ENCODE measurements around the gene PDZRN4. TPM values are rescaled to one million over a fixed set of nuclear protein-coding genes. Genes with fewer than 3 reads are reported as not detected.
"Not testable (repeated sequence)": the region's sequence is repeated elsewhere in the genome, so short reads cannot be mapped to it uniquely, and the experiment has no call there.

Gene PDZRN4
- total and polyA plus RNA-seq, 2 donors, result 11.5 to 26.5 TPM

DNA sequence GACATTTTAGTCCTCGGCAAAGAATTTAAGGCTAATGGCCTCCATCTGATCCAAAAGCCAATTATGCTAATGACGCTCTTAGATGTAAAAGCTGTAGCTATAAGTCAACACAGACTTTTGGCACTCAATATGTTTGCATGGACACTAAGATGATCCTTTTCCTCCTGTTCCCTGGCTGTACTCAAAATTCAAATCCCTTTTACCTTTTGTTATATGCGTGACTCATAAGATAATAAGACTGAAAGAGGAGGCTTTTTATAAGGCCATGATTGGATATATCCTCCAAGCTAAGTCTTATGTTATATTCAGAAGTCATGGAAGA is 89.8 kb downstream of the PDZRN4 start:
- no peak for DNase-seq (ENCODE audit: extremely low spot score)
- WGBS, result 96% methylated on average over 3 of the region's 3 CpGs
- no peak overlapping the region for H3K4me3 ChIP-seq (ENCODE audit: low read depth, low read length)
- H3K36me3 ChIP-seq (ENCODE audit: insufficient read depth), result no peaks in the 10 kb centered on the region
- no peaks in the 10 kb centered on the region for H3K4me1 ChIP-seq (ENCODE audit: insufficient read depth)
- no peak overlapping the region for H3K27ac ChIP-seq (ENCODE audit: low read depth)

DNA sequence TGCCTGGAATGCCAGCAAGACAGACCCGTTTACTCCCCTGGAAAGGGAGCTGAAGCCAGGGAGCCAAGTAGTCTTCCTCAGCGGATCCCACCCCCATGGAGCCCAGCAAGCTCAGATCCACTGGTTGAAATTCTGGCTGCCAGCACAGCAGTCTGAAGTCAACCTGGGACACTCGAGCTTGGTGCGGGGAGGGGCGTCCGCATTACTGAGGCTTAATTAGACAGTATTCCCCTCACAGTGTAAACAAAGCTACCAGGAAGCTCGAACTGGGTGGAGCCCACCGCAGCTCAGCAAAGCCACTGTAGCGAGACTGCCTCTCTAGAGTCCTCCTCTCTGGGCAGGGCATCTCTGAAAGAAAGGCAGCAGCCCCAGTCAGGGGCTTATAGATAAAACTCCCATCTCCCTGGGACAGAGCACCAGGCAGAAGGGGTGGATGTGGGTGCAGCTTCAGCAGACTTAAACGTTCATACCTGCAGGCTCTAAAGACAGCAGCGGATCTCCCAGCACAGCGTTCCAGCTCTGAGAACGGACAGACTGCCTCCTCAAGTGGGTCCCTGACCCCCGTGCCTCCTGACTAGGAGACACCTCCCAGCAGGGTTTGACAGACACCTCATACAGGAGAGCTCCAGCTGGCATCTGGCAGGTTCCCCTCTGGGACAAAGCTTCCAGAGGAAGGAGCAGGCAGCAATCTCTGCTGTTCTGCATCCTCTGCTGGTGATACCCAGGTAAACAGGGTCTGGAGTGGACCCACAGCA is 92.4 kb downstream of the PDZRN4 start:
- not testable (repeated sequence) for H3K27ac ChIP-seq (ENCODE audit: low read depth); H3K4me1 ChIP-seq (ENCODE audit: insufficient read depth); DNase-seq (ENCODE audit: extremely low spot score); H3K4me3 ChIP-seq (ENCODE audit: low read depth, low read length); H3K36me3 ChIP-seq (ENCODE audit: insufficient read depth)
- 82% methylated on average over 14 of the region's 14 CpGs for WGBS

DNA sequence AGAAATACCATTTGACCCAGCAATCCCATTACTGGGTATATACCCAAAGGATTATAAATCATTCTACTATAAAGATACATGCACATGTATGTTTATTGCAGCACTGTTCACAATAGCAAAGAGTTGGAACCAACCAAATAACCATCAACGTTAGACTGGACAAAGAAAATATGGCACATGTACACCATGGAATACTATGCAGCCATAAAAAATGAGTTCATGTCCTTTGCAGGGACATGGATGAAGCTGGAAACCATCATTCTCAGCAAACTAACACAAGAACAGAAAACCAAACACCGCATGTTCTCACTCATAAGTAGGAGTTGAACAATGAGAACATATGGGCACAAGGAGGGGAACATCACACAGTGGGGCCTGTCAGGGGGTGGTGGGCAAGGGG is 97.3 kb downstream of the PDZRN4 start:
- not testable (repeated sequence) for H3K36me3 ChIP-seq (ENCODE audit: insufficient read depth); DNase-seq (ENCODE audit: extremely low spot score); H3K27ac ChIP-seq (ENCODE audit: low read depth); H3K4me3 ChIP-seq (ENCODE audit: low read depth, low read length); H3K4me1 ChIP-seq (ENCODE audit: insufficient read depth)
- WGBS, result 62% methylated on average over 2 of the region's 2 CpGs

DNA sequence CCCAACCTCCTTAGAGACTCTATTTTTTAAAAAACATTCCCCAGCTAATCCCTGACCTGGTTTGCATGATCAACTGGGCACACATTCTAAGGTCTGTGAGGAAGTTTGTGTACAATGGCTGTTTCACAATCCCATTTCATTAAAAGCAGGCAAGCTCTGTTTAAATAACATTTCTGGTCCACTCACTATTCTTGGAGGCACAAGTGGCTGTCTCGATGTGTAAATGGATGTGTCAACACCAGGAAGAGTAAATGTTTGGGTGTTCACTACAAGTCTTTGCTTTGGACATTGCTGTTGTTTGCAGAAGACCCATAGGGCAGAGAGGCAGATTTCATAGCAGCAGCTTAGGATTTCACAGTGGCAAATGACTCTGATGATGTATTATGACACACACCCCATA is 98.3 kb downstream of the PDZRN4 start:
- WGBS, result 26% methylated on average over 1 of the region's 1 CpG
- Histone ChIP-seq H3K36me3 (ENCODE audit: insufficient read depth) (no peaks in the 10 kb centered on the region), H3K4me1 (ENCODE audit: insufficient read depth) (no peaks in the 10 kb centered on the region), H3K27ac (ENCODE audit: low read depth) (no peak overlapping the region), H3K4me3 (ENCODE audit: low read depth, low read length) (no peak overlapping the region)
- DNase-seq (ENCODE audit: extremely low spot score), result no peak

DNA sequence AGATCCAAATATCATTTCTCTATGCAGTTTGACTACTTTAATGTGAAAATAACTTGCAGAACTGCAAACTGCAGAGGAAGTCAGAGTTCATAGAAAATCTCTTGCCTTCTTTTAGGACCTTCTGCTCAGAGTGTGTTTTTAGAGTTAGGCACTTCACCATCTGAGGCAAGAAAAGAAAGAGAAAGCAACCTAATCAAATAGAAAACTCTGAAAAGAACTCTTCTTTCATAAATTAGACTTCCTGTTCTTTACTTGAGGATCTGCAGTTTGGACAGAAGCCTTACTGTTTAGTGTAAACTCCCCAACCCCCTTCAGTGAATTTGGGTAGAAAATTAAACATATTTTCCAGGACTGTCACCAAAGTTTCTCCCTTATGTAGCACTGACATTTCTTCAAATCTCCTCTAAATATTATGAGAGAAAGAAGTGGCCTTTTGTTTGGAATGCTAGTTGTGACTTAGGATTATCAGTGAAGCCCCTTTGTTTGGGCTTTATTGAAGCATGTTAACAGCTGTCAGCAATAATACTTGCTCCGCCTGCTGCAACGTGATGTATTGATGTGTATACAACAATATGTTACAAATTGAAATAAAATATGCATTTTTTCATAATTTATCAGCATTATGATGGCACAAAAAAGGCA is 99.5 kb downstream of the PDZRN4 start:
- WGBS, result 62% methylated on average over 2 of the region's 2 CpGs
- no peak overlapping the region for H3K27ac ChIP-seq (ENCODE audit: low read depth)
- DNase-seq (ENCODE audit: extremely low spot score), result no peak

DNA sequence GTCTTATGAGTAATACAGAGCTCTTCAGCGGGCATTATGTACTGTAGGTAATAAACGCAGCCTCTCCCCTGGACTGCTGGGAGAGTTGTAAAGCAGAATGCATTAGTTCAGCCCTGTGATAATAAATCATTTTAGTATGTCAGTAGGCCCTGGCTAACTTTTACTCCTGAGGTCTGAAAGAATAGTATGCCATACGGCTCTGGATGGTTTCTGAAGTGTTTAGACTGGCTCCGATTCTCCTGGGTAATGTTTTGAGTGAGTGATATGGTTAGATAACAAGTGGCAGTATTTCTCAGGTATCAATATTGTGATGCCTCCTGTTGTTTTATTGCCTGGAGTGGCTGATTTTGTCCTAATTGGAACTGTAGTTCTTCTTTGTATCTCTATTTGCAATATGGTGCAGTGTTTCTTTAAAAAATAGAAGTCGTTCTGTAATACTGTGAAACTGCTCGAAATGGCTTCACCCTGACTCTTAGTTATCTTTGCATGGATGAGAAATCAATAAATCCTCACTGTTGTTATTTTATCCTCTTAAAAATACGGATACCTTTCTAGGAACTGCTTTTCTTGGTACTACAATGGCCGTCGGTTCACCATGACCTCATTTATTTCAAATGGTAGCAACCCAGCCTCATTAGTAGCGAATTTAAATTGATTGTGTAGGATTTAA is 100.2 kb downstream of the PDZRN4 start:
- Histone ChIP-seq H3K36me3 (ENCODE audit: insufficient read depth) (no peaks in the 10 kb centered on the region), H3K4me3 (ENCODE audit: low read depth, low read length) (no peak overlapping the region), H3K27ac (ENCODE audit: low read depth) (no peak overlapping the region), H3K4me1 (ENCODE audit: insufficient read depth) (no peaks in the 10 kb centered on the region)
- no peak for DNase-seq (ENCODE audit: extremely low spot score)
- 73% methylated on average over 10 of the region's 10 CpGs for WGBS

More for the DNA sequence above, 99.5 kb downstream of the PDZRN4 start:
- H3K36me3 ChIP-seq (ENCODE audit: insufficient read depth), result no peaks in the 10 kb centered on the region
- H3K4me3 ChIP-seq (ENCODE audit: low read depth, low read length), result no peak overlapping the region
- H3K4me1 ChIP-seq (ENCODE audit: insufficient read depth), result no peaks in the 10 kb centered on the region

DNA sequence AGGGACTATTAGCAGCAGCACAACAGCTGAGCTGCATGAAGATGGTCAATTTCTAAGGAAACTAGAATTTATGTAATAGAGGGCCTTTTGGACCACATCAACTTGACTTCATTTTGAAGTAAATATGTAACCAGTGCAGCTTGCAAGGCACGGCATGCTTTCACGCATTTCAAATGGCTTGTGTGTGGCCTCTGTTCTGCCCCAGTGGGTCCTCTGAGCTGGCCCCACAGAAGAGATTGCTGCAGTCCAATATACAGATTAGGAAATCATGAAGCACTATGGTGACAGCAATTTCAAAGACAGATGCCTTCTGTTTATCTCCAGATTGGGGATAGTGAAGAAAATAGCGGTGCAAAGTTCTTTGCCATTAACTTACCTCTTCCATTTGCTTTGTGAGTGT is 101.4 kb downstream of the PDZRN4 start:
- H3K27ac ChIP-seq (ENCODE audit: low read depth), result no peak overlapping the region
- no peak overlapping the region for H3K4me3 ChIP-seq (ENCODE audit: low read depth, low read length)
- DNase-seq (ENCODE audit: extremely low spot score), result no peak
- H3K4me1 ChIP-seq (ENCODE audit: insufficient read depth), result no peaks in the 10 kb centered on the region
- H3K36me3 ChIP-seq (ENCODE audit: insufficient read depth), result no peaks in the 10 kb centered on the region
- 92% methylated on average over 3 of the region's 3 CpGs for WGBS

DNA sequence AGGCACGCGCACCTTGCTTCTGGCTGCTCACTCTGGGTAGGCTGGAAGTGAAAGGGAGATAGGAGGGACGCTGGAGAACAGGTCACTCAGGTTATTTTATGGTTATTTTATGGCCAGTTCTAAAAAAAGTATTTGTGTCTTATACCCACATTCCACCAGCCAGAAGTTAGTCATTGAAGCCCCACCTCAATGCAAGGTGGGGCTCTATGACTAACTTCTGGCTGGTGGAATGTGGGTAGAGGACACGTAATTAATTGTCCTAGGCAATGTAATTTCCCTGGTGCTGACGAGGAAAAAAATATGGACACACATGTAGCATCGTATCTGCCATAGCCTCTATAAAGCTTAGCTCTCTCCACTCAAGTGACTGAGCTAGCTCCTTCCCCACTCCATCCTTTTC is 104.9 kb downstream of the PDZRN4 start:
- Histone ChIP-seq H3K36me3 (ENCODE audit: insufficient read depth) (no peaks in the 10 kb centered on the region), H3K4me3 (ENCODE audit: low read depth, low read length) (no peak overlapping the region), H3K27ac (ENCODE audit: low read depth) (no peak overlapping the region), H3K4me1 (ENCODE audit: insufficient read depth) (no peaks in the 10 kb centered on the region)
- DNase-seq (ENCODE audit: extremely low spot score), result no peak
- WGBS, result 90% methylated on average over 6 of the region's 6 CpGs

DNA sequence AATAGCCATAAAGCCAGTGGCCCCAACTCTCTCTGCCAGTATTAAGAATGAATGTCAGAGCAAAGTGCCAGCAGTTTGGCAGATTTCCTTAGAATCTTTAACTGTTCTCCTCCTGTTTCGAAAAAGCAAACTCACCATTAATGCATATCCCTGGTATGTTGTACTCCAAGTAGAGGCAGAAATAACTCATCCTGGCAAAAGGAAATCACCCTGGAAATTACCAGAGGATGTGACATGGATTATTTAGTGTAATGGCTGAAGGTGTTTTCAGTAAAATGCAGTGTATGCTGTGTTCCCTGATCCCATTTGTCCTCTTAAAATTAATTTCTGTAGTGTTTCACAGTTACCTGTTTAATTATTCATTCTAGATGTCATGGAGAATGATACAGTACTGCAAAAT is 105.3 kb downstream of the PDZRN4 start:
- WGBS, result 94% methylated on average over 1 of the region's 1 CpG

DNA sequence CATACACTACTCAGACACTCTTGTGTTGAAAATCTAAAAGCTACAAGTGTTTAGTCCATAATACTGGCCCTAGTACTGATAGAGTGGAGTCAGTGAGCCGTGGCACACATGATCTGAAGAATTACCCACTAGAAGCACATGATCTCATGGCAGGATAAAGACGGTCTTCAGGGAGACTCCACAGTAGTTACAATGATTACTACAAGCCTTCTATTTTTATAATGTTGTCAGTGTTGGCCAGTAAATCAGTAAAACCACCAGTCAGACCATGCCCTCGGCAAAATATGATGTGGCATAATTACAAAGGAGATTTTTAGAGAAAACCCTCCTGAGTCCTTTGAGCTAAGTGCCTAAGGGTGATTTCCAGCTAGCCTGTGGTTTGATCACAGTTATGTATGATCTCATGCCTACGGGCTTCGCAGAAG is 114.9 kb downstream of the PDZRN4 start:
- no peak overlapping the region for H3K4me3 ChIP-seq (ENCODE audit: low read depth, low read length)
- no peaks in the 10 kb centered on the region for H3K4me1 ChIP-seq (ENCODE audit: insufficient read depth)
- DNase-seq (ENCODE audit: extremely low spot score), result no peak
- H3K27ac ChIP-seq (ENCODE audit: low read depth), result no peak overlapping the region
- H3K36me3 ChIP-seq (ENCODE audit: insufficient read depth), result no peaks in the 10 kb centered on the region
- WGBS, result 85% methylated on average over 5 of the region's 5 CpGs

More for the DNA sequence above, 105.3 kb downstream of the PDZRN4 start:
- Histone ChIP-seq H3K27ac (ENCODE audit: low read depth) (no peak overlapping the region), H3K4me1 (ENCODE audit: insufficient read depth) (no peaks in the 10 kb centered on the region), H3K36me3 (ENCODE audit: insufficient read depth) (no peaks in the 10 kb centered on the region), H3K4me3 (ENCODE audit: low read depth, low read length) (no peak overlapping the region)
- DNase-seq (ENCODE audit: extremely low spot score), result no peak

DNA sequence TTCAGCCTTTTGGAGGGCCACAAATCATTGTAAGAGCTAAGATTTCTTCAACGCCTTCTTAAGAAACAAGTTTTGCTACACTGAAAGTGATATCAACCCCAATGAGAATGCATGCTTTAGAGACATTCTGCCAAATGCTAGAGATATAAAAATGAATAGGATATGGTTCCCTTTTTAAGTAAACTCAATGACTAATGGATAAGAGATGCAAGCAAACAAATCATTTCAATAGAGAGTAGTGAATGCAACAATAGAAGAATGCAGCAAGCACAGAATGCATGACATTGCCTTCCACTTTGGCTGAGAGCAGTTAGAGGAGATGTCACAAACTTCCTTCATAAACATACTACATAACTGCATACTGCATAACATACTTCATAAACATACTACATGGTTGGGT is 116.4 kb downstream of the PDZRN4 start:
- no peak overlapping the region for H3K4me3 ChIP-seq (ENCODE audit: low read depth, low read length)
- no peaks in the 10 kb centered on the region for H3K4me1 ChIP-seq (ENCODE audit: insufficient read depth)
- 74% methylated on average over 1 of the region's 1 CpG for WGBS
- no peaks in the 10 kb centered on the region for H3K36me3 ChIP-seq (ENCODE audit: insufficient read depth)
- H3K27ac ChIP-seq (ENCODE audit: low read depth), result no peak overlapping the region
- DNase-seq (ENCODE audit: extremely low spot score), result no peak

DNA sequence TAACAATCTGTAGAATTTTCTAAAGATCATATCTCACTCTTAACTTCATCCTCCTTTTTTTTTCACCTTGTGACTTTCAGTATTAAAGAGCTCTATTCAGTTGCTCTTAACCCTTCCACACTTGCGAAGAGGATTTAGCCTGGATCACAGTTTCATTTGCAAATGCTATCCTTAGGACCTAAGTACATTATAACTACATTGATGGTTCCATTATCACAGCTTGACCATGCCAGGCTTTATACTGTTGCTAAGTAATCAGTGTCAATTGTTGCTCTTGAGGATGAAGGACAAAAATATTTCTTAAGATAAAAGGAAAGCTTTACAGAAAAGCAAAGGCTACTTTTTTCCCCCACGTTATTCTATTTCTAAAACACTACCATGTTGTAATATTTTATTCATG is 122.2 kb downstream of the PDZRN4 start:
- WGBS, result 85% methylated on average over 2 of the region's 2 CpGs
- Histone ChIP-seq H3K4me1 (ENCODE audit: insufficient read depth) (no peaks in the 10 kb centered on the region), H3K36me3 (ENCODE audit: insufficient read depth) (no peaks in the 10 kb centered on the region)

DNA sequence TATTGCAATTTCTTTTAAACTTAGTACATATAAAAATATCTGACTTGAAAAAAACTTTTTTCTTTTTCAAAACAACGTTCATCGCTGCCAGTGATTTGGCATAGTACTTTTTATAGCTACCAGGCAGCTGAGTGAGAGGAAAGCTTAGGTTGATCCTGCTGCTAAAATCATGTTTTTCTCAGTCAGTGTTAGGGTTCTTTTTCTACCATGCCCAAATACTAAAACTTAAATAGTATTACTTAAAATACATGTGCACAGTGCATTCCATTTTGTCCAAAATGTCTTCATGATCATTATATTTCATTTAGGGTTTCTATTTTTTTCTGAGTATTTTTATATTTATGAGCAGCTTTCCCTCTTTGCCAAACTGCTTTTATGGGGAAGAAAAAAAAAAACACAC is 123.8 kb downstream of the PDZRN4 start:
- 56% methylated on average over 2 of the region's 2 CpGs for WGBS
- no peak overlapping the region for H3K27ac ChIP-seq (ENCODE audit: low read depth)
- H3K4me3 ChIP-seq (ENCODE audit: low read depth, low read length), result no peak overlapping the region
- no peaks in the 10 kb centered on the region for H3K36me3 ChIP-seq (ENCODE audit: insufficient read depth)
- no peak for DNase-seq (ENCODE audit: extremely low spot score)
- no peaks in the 10 kb centered on the region for H3K4me1 ChIP-seq (ENCODE audit: insufficient read depth)

More for the DNA sequence above, 122.2 kb downstream of the PDZRN4 start:
- DNase-seq (ENCODE audit: extremely low spot score), result no peak
- no peak overlapping the region for H3K27ac ChIP-seq (ENCODE audit: low read depth)
- no peak overlapping the region for H3K4me3 ChIP-seq (ENCODE audit: low read depth, low read length)

DNA sequence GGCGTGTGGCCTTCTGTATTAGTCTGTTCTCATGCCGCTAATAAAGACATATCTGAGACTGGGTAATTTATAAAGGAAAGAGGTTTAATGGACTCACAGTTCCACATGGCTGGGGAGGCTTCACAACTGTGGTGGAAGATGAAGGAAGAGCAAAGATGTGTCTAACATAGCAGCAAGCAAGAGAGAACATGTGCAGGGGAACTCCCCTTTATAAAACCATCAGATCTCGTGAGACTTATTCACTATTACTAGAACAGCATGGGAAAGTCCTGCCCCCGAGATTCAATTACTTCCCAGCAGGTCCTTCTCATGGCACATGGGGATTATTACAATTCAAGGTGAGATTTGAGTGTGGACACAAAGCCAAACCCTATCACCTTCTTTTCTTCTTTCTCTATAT is 124.3 kb downstream of the PDZRN4 start:
- not testable (repeated sequence) for H3K27ac ChIP-seq (ENCODE audit: low read depth); H3K4me1 ChIP-seq (ENCODE audit: insufficient read depth); DNase-seq (ENCODE audit: extremely low spot score); H3K36me3 ChIP-seq (ENCODE audit: insufficient read depth); H3K4me3 ChIP-seq (ENCODE audit: low read depth, low read length)
- 84% methylated on average over 4 of the region's 4 CpGs for WGBS

All from urinary bladder (tissue), 4 donors.